GM11168 (cell line): ENCODE data around the gene GNG4.
"Not testable (repeated sequence)": the region's sequence is repeated elsewhere in the genome, so short reads cannot be mapped to it uniquely, and the experiment has no call there.

Source experiments
- in situ Hi-C: fragments of 300-500 bp; cut with MboI; formaldehyde crosslinking; loops from one replicate; pipeline ENCODE4 v1.12.0; 2022; ENCODE audit warnings: low sequenced_read_pairs; ENCODE audit not compliant: unreplicated experiment

The GNG4 gene

DNA sequence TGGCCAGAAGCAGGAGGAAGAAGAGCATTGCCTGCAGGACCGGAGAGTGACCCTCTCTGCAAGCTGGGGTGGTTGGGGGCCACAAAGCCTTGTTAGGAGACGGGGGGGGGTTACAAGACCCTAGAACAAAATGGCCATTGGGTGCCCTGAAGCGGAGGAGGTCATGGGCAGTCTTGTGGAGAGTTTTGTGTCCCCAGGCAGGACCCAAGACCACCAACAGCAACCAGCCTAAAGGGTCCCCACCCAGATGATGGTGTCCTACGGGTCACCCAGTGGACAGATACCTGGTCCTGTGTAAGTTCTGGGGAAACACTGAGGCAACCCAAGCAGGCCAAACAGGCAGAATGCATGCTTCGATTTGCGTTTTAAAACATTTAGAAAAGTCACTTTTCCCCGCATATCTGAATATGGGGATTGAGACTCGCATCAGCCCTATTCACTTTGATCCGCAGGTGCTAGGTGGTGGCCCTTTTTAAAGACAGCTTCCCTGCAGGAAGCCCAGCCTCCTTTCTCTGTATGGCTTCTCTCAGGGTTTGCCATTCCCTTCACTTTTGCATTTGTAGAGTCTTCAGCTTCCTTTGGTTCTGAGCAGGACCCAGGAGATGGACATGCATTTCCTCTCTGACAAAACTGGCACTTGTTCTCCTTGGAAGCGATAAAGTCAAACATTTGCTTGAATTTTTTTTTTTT, 21.1 kb downstream of the GNG4 start:
- in situ Hi-C loops: no loop called here

- in situ Hi-C loops: no loop called here
Measured at GRCh38 chr1:235625831-235626230, 23.8 kb downstream of the GNG4 start.

DNA sequence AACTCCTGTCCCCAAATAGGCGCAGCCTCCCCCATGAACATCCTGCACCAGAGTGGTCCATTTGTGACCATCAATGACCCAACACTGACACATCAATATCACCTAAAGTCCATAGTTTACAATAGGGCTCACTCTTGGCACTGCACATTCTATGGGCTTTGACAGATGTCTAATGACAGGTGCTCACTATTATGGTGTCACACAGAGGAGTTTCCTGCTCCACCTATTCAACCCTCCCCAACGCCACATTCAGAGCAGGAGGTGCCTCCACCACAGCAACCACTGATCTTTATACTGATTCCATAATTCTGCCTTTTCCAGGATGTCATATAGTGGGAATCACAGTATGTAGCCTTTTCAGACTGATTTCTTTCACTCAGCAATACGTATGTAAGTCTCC, 24.2 kb downstream of the GNG4 start:
- in situ Hi-C loops: no loop called here

DNA sequence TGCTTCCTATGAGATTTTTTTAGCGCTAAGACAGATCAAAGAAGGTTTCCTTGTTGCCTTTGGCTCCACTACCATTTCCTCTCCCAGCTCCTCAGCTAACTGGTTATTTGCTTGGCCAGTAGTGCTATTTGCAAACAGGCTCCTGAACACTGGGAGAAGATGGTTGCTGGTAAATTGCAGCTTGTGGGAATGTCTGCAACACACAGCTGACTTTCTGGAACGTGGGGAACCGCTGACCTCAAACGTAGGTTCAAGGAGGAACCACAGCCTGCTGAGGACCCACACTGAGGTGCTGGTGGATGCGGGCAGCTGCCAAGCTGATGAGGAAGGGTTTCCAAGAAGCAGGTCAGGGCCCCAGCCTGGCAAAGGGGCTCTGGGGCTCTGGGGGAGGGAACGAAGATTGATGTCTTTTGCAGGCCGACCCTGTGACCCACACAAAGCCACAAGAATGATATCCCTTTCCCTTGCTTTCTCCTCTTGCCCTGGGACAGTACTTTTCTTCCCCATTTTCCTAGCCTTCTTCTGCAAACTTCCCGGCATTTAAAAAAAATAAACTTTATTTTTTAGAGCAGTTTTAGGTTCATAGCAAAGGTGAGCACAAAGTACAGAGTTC, 24.8 kb downstream of the GNG4 start:
- in situ Hi-C loops: no loop called here

DNA sequence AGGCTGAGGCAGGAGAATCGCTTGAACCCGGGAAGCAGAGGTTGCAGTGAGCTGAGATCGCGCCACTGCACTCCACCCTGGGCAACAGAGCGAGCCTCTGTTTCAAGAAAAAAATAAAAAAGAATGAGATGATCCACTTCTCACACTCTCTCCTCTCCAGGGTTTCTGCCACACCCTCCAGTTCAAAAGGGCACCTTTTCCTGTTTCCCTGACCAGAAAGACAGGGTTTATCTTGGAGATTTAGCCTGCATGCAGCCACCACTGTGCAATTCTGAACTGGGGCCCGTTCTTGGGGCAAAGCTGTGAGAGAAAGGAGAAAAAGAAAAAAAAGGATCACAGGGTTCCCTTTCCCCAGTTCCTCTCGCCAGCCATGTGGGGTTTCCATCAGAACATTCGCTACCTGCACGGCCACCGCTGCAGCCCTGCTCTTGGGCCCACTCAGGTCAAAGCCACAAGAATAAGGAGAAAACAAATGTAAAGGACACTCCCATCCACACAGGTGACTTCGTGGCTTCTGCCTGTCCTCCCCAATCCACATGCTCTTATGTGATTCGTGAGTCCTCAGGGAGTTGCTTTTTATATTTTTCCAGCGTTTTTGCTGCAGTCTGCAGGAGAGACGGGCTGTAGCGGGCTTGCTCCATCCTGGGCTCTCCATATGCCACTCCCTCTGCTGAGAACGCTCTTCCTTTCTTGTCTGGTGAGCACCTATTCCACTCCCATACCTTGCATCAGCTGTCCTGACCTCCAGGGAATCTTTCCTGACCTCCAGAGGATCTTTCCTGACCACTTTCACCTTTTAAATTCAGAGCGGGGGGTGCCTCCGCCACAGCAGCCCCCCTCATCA, 26.4 kb downstream of the GNG4 start:
- in situ Hi-C loops: no loop called here

- in situ Hi-C loops: not testable (repeated sequence)
Measured at GRCh38 chr1:235619149-235619548, 30.4 kb downstream of the GNG4 start.

DNA sequence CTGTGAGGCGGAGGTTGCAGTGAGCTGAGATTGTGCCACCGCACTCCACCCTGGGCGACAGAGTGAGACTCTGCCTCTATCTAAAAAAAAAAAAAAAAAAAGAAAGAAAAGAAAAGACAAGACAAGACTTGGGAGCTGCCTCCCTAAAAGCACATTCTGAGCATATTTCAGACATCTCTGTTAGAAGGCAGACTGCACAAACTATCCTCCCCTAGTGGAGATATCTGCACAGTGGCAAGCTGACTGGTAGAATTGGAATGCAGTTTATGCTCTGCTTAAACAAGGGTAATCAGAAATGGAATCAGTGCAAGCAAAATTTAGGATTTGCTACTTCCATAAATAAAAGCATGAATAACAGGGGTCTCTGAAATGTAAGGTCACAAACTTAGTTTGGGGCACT, 31.8 kb downstream of the GNG4 start:
- in situ Hi-C loops: no loop called here

DNA sequence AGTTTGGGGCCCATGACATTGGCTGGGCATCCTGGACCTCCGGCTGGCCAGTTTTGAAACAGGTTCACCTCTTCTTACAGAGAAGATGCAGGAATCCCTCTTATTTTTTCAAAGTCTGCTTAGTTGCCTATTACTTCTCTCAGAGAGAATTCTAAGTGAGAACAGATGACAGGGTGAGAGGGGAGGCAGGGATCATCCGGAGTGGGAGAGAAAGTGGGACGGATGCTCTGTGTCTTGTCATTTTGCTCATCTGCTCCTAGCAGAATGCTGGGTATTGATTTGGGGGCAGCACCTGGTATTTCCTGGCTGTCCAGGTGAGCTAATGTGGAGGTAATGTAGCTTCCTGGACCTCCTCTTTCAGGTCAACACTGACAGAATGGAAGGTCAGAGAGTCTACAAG, 32.4 kb downstream of the GNG4 start:
- in situ Hi-C loops: no loop called here

DNA sequence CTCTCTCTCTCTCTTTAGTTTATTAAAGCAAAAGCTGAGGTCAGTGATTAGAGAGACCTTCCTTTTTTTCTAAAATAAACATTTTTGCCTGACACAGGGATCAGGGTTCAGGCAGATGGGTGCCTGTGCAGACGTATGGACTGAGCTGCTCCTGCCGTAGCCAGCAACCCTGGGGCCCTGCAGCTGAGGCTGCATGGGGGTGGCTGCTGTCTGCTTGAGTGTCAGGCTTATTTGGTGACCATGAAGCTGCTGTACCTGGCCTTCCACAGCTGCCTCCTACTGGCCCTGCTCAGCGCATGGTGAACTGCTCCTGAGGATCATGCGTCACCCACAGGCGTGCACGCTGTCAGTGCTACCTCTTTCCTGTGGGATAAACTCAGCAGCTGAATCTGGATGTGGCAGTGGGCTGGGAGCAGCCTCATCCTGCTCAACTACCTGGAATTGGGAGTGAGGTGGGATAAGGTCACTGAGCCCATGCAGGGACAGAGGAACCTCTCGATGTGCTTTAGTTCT, 35.1 kb downstream of the GNG4 start:
- in situ Hi-C loops: no loop called here

DNA sequence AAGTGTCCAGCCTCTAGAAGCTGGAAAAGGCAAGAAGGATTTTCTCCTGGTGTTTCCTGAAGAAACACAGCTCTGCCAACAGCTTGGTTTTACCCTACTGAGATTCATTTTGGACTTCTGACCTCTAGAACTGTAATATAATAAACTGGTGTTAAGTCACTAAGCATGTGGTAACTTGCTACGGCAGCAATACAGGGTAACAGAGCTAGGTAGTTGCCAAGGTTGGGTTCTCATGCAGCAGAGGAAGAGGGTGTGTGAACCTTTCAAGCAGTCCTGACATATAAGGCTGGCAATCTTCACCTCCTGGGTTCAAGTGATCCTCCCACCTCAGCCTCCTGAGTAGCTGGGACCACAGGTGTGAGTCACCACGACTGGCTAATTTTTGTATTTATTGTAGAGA, 36.0 kb downstream of the GNG4 start:
- in situ Hi-C loops: no loop called here

- in situ Hi-C loops: no loop called here
Measured at GRCh38 chr1:235612761-235613160, 36.8 kb downstream of the GNG4 start.

DNA sequence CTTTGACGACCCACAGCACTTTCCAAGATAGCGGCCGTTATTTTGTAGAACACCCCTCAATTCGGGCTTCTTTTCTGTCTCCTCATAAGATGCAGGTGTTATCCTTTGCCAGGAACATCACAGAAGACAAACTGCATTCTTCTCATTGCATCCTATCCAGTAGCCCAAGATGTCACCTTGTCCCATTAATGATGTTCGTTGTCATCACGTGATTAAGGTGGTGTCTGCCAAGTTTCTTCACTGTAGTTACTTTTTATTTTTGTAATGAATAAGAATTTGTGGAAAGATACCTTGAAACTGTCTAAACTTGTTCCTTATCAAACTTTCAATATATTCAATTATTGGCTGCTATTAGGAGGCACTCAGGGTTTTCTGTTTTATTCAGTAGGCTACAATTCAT, 39.4 kb downstream of the GNG4 start:
- in situ Hi-C loops: no loop called here

- in situ Hi-C loops: no loop called here
Measured at GRCh38 chr1:235608278-235608677, 41.3 kb downstream of the GNG4 start.

- in situ Hi-C loops: no loop called here
Measured at GRCh38 chr1:235607284-235607683, 42.3 kb downstream of the GNG4 start.

DNA sequence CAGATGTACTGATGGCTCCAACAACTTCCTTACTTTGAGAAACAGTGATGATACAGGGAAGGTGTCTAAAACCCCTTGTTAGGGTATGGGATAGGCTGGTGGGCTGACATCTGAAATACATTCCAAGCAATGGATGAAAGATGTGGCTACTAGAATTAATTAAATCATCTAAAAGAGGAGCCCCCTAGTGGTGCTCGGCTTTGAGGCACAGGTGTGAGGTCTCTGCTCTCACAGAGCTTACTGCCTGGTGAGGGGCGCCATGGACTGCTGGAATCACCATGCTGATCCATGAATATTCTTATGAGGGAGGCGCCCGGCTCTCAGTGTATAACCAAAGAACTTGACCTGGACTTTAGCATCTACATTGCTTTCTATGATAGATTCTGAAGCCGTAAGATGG, 48.5 kb downstream of the GNG4 start:
- in situ Hi-C loops: no loop called here

DNA sequence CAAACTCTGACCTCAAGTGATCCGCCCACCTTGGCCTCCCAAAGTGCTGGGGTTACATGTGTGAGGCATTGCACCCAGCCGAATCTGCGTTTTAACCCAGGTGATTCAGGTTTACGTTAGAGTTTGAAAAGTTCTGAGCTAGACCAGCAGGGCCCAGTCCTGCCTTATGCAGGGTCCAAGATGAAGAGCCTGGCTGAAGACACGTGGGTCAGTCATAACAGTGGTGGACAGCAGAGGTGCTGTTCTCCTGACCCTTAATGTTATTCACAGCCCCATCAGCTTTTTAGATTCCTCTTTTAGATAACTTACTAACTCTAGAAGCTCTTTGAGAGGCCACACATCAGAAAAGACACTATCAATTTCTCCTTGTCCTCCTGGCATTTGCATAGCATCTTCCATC, 50.0 kb downstream of the GNG4 start:
- in situ Hi-C loops: no loop called here

GRCh38 chr1:235597867-235598553, 51.6 kb downstream of the GNG4 start:
- in situ Hi-C loops: no loop called here

GRCh38 chr1:235595079-235595478, 54.5 kb downstream of the GNG4 start:
- in situ Hi-C loops: no loop called here

DNA sequence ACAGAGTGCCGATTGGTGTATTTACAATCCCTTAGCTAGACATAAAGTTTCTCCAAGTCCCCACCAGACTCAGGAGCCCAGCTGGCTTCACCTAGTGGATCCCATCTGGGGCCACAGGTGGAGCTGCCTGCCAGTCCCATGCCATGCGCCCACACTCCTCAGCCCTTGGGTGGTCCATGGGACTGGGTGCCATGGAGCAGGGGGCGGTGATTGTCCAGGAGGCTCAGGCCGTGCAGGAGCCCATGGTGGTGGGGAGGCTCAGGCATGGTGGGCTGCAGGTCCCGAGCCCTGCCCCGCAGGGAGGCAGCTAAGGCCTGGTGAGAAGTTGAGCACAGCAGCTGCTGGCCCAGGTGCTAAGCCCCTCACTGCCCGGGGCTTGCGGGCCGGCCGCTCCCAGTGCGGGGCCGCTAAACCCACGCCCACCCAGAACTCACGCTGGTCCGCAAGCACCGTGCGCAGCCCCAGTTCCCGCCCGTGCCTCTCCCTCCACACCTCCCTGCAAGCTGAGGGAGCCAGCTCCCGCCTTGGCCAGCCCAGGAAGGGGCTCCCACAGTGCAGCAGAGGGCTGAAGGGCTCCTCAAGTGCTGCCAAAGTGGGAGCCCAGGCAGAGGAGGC, 55.2 kb downstream of the GNG4 start:
- in situ Hi-C loops: not testable (repeated sequence)

DNA sequence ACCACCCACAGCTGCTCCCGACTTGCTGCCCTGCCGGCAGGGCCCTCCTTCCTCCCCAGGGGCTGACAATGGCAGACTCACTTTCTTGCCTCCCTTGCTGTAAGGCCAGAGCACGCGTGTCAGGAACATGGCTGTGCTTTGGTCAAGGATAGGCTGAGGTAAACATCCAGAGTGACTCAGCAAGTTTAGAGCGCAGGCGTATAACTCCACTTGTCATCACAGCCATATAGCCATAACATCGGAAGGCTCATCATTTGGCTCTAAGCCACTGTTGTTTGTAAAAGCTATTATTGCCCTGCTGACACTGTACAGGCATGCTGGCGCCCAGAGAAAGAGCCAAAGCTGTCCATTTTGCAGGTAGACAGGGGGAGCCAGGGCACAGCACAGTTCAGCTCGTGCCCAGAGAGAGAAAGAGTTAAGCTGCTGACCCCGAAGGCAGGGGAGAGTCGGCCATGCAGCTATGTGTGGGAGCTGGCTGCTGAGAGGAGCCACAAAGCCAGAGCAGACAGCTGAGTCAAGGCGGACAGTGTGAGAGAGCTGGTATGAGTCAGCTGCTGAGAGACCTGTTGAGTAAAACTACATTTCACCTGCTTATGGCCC, 60.6 kb downstream of the GNG4 start:
- in situ Hi-C loops: no loop called here
